Breast epithelium (tissue), 4 donors: ENCODE measurements around the gene OGG1. TPM values are rescaled to one million over a fixed set of nuclear protein-coding genes. Genes with fewer than 3 reads are reported as not detected.

Experiments used
- DNase-seq, 2 donors: peaks; one replicate each; pipeline ENCODE4 v3.0.0-alpha.2; 2019; ENCODE audit warnings: low spot score in 2 of 2
- H3K27ac ChIP-seq, 2 donors: fragments of 200-600 bp; sonication (generic) in 1 of 2; one replicate each; pipeline ENCODE4 v1.5.1; 2016 to 2019; ENCODE audit warnings: mild to moderate bottlenecking in 1 of 2
- H3K27me3 ChIP-seq, 2 donors: fragments of 200-600 bp; sonication (generic) in 1 of 2; one replicate each; pipeline versions ENCODE4 v1.5.1 to v1.6.0; 2017 to 2019; ENCODE audit warnings: control low read depth in 1 of 2, mild to moderate bottlenecking in 1 of 2
- H3K36me3 ChIP-seq: fragments of 200-600 bp; one replicate; pipeline ENCODE4 v1.5.1; 2019
- H3K4me1 ChIP-seq, 2 donors: fragments of 200-600 bp; sonication (generic); one replicate each; pipeline ENCODE4 v1.5.1; 2016 to 2019; ENCODE audit warnings: control low read depth in 1 of 2
- H3K4me3 ChIP-seq, 3 donors: fragments of 200-600 bp; sonication (generic); 1 replicate in 2 of 3; 2 replicates in 1 of 3; pipeline ENCODE4 v1.5.1; 2016 to 2019; ENCODE audit warnings: mild to moderate bottlenecking in 3 of 3, moderate library complexity in 2 of 3
- H3K9me3 ChIP-seq, 2 donors: fragments of 200-600 bp; sonication (generic) in 1 of 2; one replicate each; pipeline ENCODE4 v1.5.1; 2016 to 2019; ENCODE audit warnings: control low read depth in 1 of 2
- POLR2A ChIP-seq: fragments of 450-650 bp; IDR thresholded peaks from one replicate; pipeline ENCODE4 v1.6.1; 2016; ENCODE audit warnings: antibody characterized with exemption, mild to moderate bottlenecking, moderate library complexity
- POLR2AphosphoS5 ChIP-seq, 3 donors: sonication (generic); formaldehyde crosslinking; IDR thresholded peaks; one replicate each; pipeline ENCODE4 v1.6.1; 2017; ENCODE audit warnings: antibody characterized with exemption in 3 of 3
- intact Hi-C: fragments of 100-400 bp; cut with DNase I; formaldehyde crosslinking; loops from one replicate; pipeline ENCODE4 v1.15.1; 2023; ENCODE audit warnings: low total_unique reads
- total RNA-seq, 3 donors: library from RNA; depleted of rRNA; stranded (reverse); fragments of >200 nt; gene quantifications; one replicate each; pipeline ENCODE4 v1.1.0, GENCODE V29; 2016
- TF ChIP-seq, protein P1 (sequence below), 3 donors: fragments of 450-650 bp; IDR thresholded peaks; one replicate each; pipeline ENCODE4 v1.5.1; 2016 to 2017; ENCODE audit warnings: antibody characterized with exemption in 3 of 3, mild to moderate bottlenecking in 3 of 3, moderate library complexity in 3 of 3

Gene OGG1
- total RNA-seq, 3 donors from 2014 or later, result 21.3 to 33.4 (median 23.3) TPM

DNA sequence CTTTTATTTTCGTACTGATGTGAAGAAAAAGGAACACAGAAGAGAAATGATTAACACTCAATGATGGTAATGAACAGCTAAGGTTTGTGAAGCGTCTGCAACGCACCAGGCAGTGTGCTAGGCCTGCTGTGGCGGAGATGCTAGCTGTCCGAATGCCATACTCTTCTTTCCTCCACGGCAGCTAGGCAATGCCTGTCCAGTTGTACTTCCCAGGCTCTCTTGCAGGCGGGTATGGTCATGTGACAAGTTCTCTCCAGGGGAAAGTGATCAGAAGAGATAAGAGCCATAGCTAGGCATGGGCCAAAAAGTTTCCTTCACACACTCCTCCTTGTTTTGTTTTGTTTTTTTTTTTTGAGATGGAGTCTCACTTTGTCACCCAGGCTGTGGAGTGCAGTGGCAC is 35.9 kb downstream of the OGG1 start:
- intact Hi-C loops, result loop anchor here (5.0 kb wide), 1 partner anchor 1757 kb away; no protein-coding TSS in a partner anchor
- H3K27ac ChIP-seq, result no peak overlapping the region
- no peak overlapping the region for H3K4me3 ChIP-seq
- TF ChIP-seq, protein P1, sequence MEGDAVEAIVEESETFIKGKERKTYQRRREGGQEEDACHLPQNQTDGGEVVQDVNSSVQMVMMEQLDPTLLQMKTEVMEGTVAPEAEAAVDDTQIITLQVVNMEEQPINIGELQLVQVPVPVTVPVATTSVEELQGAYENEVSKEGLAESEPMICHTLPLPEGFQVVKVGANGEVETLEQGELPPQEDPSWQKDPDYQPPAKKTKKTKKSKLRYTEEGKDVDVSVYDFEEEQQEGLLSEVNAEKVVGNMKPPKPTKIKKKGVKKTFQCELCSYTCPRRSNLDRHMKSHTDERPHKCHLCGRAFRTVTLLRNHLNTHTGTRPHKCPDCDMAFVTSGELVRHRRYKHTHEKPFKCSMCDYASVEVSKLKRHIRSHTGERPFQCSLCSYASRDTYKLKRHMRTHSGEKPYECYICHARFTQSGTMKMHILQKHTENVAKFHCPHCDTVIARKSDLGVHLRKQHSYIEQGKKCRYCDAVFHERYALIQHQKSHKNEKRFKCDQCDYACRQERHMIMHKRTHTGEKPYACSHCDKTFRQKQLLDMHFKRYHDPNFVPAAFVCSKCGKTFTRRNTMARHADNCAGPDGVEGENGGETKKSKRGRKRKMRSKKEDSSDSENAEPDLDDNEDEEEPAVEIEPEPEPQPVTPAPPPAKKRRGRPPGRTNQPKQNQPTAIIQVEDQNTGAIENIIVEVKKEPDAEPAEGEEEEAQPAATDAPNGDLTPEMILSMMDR (IDR thresholded peaks at IDR 0.05), result no peak
- TF ChIP-seq POLR2A (no peak), POLR2AphosphoS5 (IDR thresholded peaks at IDR 0.05) (no peak)
- DNase-seq, result no peak
- no peaks in the 10 kb centered on the region for H3K27me3 ChIP-seq
- H3K36me3 ChIP-seq, result peaks cover 7% of the 10 kb centered on the region
- no peaks in the 10 kb centered on the region for H3K4me1 ChIP-seq
- no peaks in the 10 kb centered on the region for H3K9me3 ChIP-seq

DNA sequence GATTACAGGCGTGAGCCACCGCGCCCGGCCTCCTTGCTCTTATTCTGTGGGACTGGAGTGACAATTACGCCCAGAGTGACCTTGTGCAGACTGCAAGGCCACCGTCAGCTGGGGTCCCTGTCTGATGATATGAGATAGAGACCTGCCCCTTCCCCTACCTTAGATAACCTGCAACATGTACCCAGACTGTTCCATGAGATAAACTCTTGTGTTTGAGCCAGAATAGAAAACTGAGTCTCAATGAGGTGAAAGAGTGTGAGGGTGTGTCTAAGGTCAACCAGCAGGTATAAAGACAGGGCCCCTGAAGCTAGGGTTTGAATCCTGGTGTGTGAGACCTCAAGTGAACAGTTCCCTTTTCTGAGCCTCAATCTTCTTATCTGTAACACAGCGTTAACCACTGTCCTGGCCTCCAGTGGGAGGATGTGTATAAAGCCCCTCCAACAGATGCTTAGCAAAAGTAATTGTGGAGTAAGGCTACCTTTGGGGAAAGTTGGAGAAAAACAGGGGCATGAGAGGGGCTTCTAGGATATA is 36.5 kb downstream of the OGG1 start:
- Histone ChIP-seq H3K4me1 (no peaks in the 10 kb centered on the region), H3K27ac (no peak overlapping the region), H3K36me3 (peaks cover 7% of the 10 kb centered on the region), H3K4me3 (no peak overlapping the region), H3K9me3 (no peaks in the 10 kb centered on the region), H3K27me3 (no peaks in the 10 kb centered on the region)
- TF ChIP-seq POLR2A (no peak), POLR2AphosphoS5 (IDR thresholded peaks at IDR 0.05) (no peak)
- TF ChIP-seq, protein P1 (IDR thresholded peaks at IDR 0.05), result no peak
- no peak for DNase-seq
- intact Hi-C loops, result loop anchor here (5.0 kb wide), 1 partner anchor 1756 kb away; no protein-coding TSS in a partner anchor

DNA sequence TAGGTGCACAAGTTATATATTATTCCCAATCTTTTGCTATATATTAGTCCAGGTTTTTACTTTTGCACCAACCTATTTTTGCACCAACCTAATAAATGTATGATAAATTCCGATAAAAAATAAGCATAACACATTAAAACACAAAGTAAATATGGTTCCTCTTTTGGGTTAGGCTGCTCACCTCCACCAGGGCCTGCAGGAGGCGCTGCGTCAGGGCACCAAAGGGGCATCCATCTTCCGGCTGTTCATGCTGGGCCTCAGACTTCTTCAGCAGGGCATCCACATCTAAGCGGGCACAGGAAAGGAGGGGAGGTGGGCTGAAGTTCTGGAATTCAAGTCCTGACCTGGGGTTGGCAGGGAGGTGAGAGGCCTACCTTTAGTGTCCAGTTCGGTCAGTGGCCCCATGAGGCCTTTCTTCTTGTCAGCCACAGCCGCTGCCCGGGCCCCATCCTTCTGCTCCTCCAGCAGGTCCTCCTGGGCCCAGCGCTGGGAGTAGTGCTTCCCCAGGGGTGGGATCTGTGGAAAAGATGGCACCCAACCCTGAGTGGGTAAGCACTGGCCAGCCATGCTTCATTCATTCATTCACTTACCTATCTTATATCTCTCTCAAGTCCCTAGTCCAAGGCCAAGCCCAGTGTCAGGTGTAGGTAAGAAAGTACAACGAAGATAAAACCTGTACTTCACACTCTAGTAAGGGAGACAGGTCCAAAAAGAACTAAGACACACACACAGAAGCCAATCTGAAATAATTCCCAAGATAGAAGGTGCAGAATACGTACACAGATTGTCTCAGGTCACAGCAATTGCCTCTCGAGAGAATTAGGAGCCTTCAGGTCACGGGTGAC is 37.3 kb downstream of the OGG1 start:
- Histone ChIP-seq H3K27me3 (no peaks in the 10 kb centered on the region), H3K4me3 (no peak overlapping the region), H3K36me3 (peaks cover 7% of the 10 kb centered on the region), H3K27ac (no peak overlapping the region), H3K4me1 (peaks cover 0 to 4% of the 10 kb centered on the region in 2 donors), H3K9me3 (no peaks in the 10 kb centered on the region)
- intact Hi-C loops, result loop anchor here (5.0 kb wide), 1 partner anchor 1755 kb away; no protein-coding TSS in a partner anchor
- DNase-seq, result no peak
- TF ChIP-seq, protein P1 (IDR thresholded peaks at IDR 0.05), result no peak
- TF ChIP-seq POLR2AphosphoS5 (IDR thresholded peaks at IDR 0.05), result no peak
- TF ChIP-seq POLR2A, result no peak

DNA sequence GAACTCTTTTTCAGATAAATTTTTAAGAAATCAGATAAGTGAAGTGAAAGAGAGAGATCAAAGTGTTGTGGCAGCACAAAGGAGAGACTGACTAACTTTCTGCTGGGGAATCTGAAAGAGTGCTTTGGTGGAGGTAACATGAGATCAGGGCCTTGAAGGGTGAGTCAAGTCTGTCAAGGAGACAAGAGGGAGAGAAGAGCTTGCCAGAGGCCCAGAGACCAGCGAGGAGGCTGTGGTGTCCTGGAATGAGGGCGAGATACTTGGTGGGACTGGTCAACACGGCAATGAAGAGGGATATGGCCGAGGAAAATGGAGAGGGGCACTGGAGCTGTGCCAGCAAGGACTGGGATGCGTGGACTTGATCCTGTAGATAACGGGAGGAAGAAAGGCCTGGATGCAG is 38.0 kb downstream of the OGG1 start:
- intact Hi-C loops, result loop anchor here (5.0 kb wide), 1 partner anchor 1755 kb away; no protein-coding TSS in a partner anchor
- Histone ChIP-seq H3K4me1 (peaks cover 0 to 4% of the 10 kb centered on the region in 2 donors), H3K27me3 (no peaks in the 10 kb centered on the region), H3K9me3 (no peaks in the 10 kb centered on the region), H3K4me3 (no peak overlapping the region), H3K36me3 (peaks cover 7% of the 10 kb centered on the region), H3K27ac (no peak overlapping the region)
- no peak for DNase-seq
- TF ChIP-seq POLR2A, result no peak
- TF ChIP-seq, protein P1 (IDR thresholded peaks at IDR 0.05), result no peak

DNA sequence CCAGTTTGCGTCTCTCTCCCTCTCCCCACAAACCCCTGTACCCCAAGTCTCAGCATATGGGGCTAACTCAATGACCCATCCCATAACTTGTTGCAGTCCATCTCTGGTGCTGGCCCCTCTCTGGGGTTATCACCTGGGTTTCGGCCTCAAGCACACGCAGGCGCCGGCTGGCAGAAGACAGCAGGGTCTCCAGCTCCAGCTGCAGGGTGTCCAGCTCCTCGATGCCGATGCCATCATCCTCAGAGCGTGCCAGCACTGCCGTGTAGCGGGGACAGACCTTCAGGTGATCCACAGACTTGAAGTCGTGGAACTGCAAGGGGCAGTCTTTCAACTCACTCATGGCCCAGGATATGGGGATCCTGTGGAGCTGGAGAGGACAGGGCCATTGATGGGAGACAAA is 41.4 kb downstream of the OGG1 start:
- Histone ChIP-seq H3K27me3 (no peaks in the 10 kb centered on the region), H3K36me3 (no peaks in the 10 kb centered on the region), H3K4me1 (peaks cover 0 to 11% of the 10 kb centered on the region in 2 donors), H3K27ac (peak overlapping the region; percentile 99), H3K9me3 (no peaks in the 10 kb centered on the region), H3K4me3 (peak overlapping the region in 1 of 3 donors; percentile 91)
- TF ChIP-seq POLR2AphosphoS5 (IDR thresholded peaks at IDR 0.05) (no peak), POLR2A (no peak)
- TF ChIP-seq, protein P1 (IDR thresholded peaks at IDR 0.05), result no peak
- intact Hi-C loops, result loop anchor here (5.0 to 10.0 kb wide), 2 partner anchors 396 to 1551 kb away; partner anchors contain the start of gene SETD5
- DNase-seq, result no peak
